ENCODE measurements around the gene GPR25. TPM values are rescaled to one million over a fixed set of nuclear protein-coding genes. Genes with fewer than 3 reads are reported as not detected.
A peak's percentile ranks its signal among the peaks of the same experiment; 100 is the strongest.

Gene GPR25
- total RNA-seq, 1 donor from 2014 or later = not detected

- TF ChIP-seq CTCF (IDR thresholded peaks at IDR 0.05; ENCODE audit: unreplicated experiment) = no peak
- no peaks in the 10 kb centered on the region for H3K9me3 Mint-ChIP-seq (ENCODE audit: unreplicated experiment)
- no peak overlapping the region for H3K4me3 Mint-ChIP-seq (ENCODE audit: unreplicated experiment)
- H3K27me3 Mint-ChIP-seq (ENCODE audit: unreplicated experiment) = peaks cover 2% of the 10 kb centered on the region
- DNase-seq (ENCODE audit: low spot score) = no peak
- no peak overlapping the region for H3K27ac Mint-ChIP-seq (ENCODE audit: unreplicated experiment)
- peaks cover 28% of the 10 kb centered on the region for H3K36me3 Mint-ChIP-seq (ENCODE audit: low read depth, unreplicated experiment)
- no peaks in the 10 kb centered on the region for H3K4me1 Mint-ChIP-seq (ENCODE audit: unreplicated experiment)
Observed at GRCh38 chr1:200904772-200905171, 32.0 kb downstream of the GPR25 start.

GRCh38 chr1:200905411-200906052 lies 32.8 kb downstream of the GPR25 start:
- peaks cover 28% of the 10 kb centered on the region for H3K36me3 Mint-ChIP-seq (ENCODE audit: low read depth, unreplicated experiment)
- no peak for TF ChIP-seq CTCF (IDR thresholded peaks at IDR 0.05; ENCODE audit: unreplicated experiment)
- H3K4me1 Mint-ChIP-seq (ENCODE audit: unreplicated experiment) = no peaks in the 10 kb centered on the region
- H3K4me3 Mint-ChIP-seq (ENCODE audit: unreplicated experiment) = no peak overlapping the region
- DNase-seq (ENCODE audit: low spot score) = no peak
- H3K27me3 Mint-ChIP-seq (ENCODE audit: unreplicated experiment) = no peaks in the 10 kb centered on the region
- H3K27ac Mint-ChIP-seq (ENCODE audit: unreplicated experiment) = no peak overlapping the region
- no peaks in the 10 kb centered on the region for H3K9me3 Mint-ChIP-seq (ENCODE audit: unreplicated experiment)

- Mint-ChIP-seq H3K4me3 (ENCODE audit: unreplicated experiment) (no peak overlapping the region), H3K36me3 (ENCODE audit: low read depth, unreplicated experiment) (peaks cover 23% of the 10 kb centered on the region), H3K9me3 (ENCODE audit: unreplicated experiment) (no peaks in the 10 kb centered on the region), H3K27me3 (ENCODE audit: unreplicated experiment) (no peaks in the 10 kb centered on the region), H3K27ac (ENCODE audit: unreplicated experiment) (no peak overlapping the region), H3K4me1 (ENCODE audit: unreplicated experiment) (no peaks in the 10 kb centered on the region)
- TF ChIP-seq CTCF (IDR thresholded peaks at IDR 0.05; ENCODE audit: unreplicated experiment) = no peak
- no peak for DNase-seq (ENCODE audit: low spot score)
Observed at GRCh38 chr1:200906491-200906890, 33.7 kb downstream of the GPR25 start.

- Mint-ChIP-seq H3K9me3 (ENCODE audit: unreplicated experiment) (no peaks in the 10 kb centered on the region), H3K27ac (ENCODE audit: unreplicated experiment) (no peak overlapping the region), H3K4me3 (ENCODE audit: unreplicated experiment) (no peak overlapping the region), H3K36me3 (ENCODE audit: low read depth, unreplicated experiment) (peaks cover 20% of the 10 kb centered on the region), H3K27me3 (ENCODE audit: unreplicated experiment) (no peaks in the 10 kb centered on the region), H3K4me1 (ENCODE audit: unreplicated experiment) (no peaks in the 10 kb centered on the region)
- DNase-seq (ENCODE audit: low spot score) = no peak
- no peak for TF ChIP-seq CTCF (IDR thresholded peaks at IDR 0.05; ENCODE audit: unreplicated experiment)
Observed at GRCh38 chr1:200907611-200908097, 34.9 kb downstream of the GPR25 start.

GRCh38 chr1:200908191-200908868 lies 35.5 kb downstream of the GPR25 start:
- Mint-ChIP-seq H3K9me3 (ENCODE audit: unreplicated experiment) (no peaks in the 10 kb centered on the region), H3K36me3 (ENCODE audit: low read depth, unreplicated experiment) (peaks cover 24% of the 10 kb centered on the region), H3K4me1 (ENCODE audit: unreplicated experiment) (no peaks in the 10 kb centered on the region), H3K27me3 (ENCODE audit: unreplicated experiment) (no peaks in the 10 kb centered on the region), H3K4me3 (ENCODE audit: unreplicated experiment) (peak overlapping the region; percentile 16), H3K27ac (ENCODE audit: unreplicated experiment) (peak overlapping the region; percentile 53)
- DNase-seq (ENCODE audit: low spot score) = no peak
- no peak for TF ChIP-seq CTCF (IDR thresholded peaks at IDR 0.05; ENCODE audit: unreplicated experiment)

All from endothelial cell (in vitro differentiated cells).